HepG2 (cell line): ENCODE data around the gene OR2V2. TPM values are rescaled to one million over a fixed set of nuclear protein-coding genes. Genes with fewer than 3 reads are reported as not detected.

Source experiments
- EEA1 ChIP-seq: sonication (generic); formaldehyde crosslinking; IDR thresholded peaks from 2 replicates; pipeline ENCODE4 v1.5.1; 2020; ENCODE audit warnings: mild to moderate bottlenecking, missing genetic modification reagents, borderline replicate concordance
- FOXO1 ChIP-seq: sonication (generic); formaldehyde crosslinking; IDR thresholded peaks from 2 replicates; pipeline ENCODE4 v1.4.0; 2020; ENCODE audit warnings: missing genetic modification reagents
- FOXP4 ChIP-seq: sonication (generic); formaldehyde crosslinking; IDR thresholded peaks from 2 replicates; pipeline ENCODE4 v1.4.0; 2020; ENCODE audit warnings: missing genetic modification reagents
- GTF2F1 ChIP-seq: fragments of 150-350 bp; IDR thresholded peaks from 2 replicates; pipeline ENCODE4 v1.6.1; 2014; ENCODE audit warnings: low read length
- MZF1 ChIP-seq: sonication (generic); formaldehyde crosslinking; IDR thresholded peaks from 2 replicates; pipeline ENCODE4 v1.8.1; 2023; ENCODE audit warnings: mild to moderate bottlenecking, missing genetic modification reagents, borderline replicate concordance
- ZFP36L1 ChIP-seq: sonication (generic); formaldehyde crosslinking; IDR thresholded peaks from 2 replicates; pipeline ENCODE4 v1.8.0; 2022; ENCODE audit warnings: mild to moderate bottlenecking, missing genetic modification reagents, moderate library complexity
- ZNF180 ChIP-seq: sonication (generic); formaldehyde crosslinking; IDR thresholded peaks from 2 replicates; pipeline ENCODE4 v1.4.0; 2020; ENCODE audit warnings: low read depth, missing genetic modification reagents, borderline replicate concordance
- ZNF773 ChIP-seq: sonication (generic); formaldehyde crosslinking; IDR thresholded peaks from 2 replicates; pipeline ENCODE4 v1.4.0; 2020; ENCODE audit warnings: missing genetic modification reagents, borderline replicate concordance
- polyA plus RNA-seq, 8 experiments: library from polyadenylated mRNA; depleted of rRNA in 3 of 8; stranded (reverse) in 7 of 8; unstranded in 1 of 8; fragments of >200 nt; fragmentation: Illumina TruSeq in 4 of 8; extraction: Trizol in 4 of 8; gene quantifications; 2 replicates each; pipeline versions ENCODE4 v1.2.1 to v1.2.3, GENCODE V29; 2011 to 2016; ENCODE audit warnings: low read depth in 4 of 8, missing spikeins in 1 of 8, mixed read lengths in 1 of 8; ENCODE audit not compliant: insufficient read depth in 1 of 8
- total RNA-seq, 5 experiments: library from RNA; depleted of rRNA; stranded (reverse); fragments of >200 nt; fragmentation: Illumina TruSeq; extraction: Trizol; gene quantifications; 2 replicates each; pipeline ENCODE4 v1.2.3, GENCODE V29; 2016; ENCODE audit warnings: low read depth in 1 of 5
- TF ChIP-seq, protein P1 (sequence below): sonication (generic); formaldehyde crosslinking; IDR thresholded peaks from 2 replicates; pipeline ENCODE4 v1.8.1; 2023; ENCODE audit warnings: mild to moderate bottlenecking, missing genetic modification reagents
- TF ChIP-seq, protein P2 (sequence below): sonication (generic); formaldehyde crosslinking; IDR thresholded peaks from 2 replicates; pipeline ENCODE4 v1.5.0; 2020; ENCODE audit warnings: mild to moderate bottlenecking, missing genetic modification reagents

Gene OR2V2
- total and polyA plus RNA-seq, 2 of the 13 experiments (the other 11 are each of a cell fraction or from before 2014, with no cell fraction given) = not detected

DNA sequence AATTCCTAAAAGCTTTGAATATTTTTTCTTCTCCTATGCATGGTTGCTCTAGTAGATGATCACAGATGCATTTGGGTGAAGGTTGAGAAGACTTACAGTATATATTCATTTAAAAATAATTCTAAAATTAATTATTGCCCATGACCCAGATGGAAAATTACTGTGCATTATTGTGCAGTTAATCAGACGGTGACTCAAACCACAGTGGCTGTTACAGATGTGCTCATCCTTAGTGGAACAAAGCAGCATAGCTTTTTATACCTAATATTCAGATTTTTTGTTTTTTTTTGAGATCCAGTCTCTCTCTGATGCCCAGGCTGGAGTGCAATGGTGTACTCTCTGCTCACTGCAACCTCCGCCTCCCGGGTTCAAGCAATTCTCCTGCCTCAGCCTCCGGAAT is 27.1 kb upstream of the OR2V2 start (continued):
- no peak for TF ChIP-seq FOXP4 (CRISPR knock-in tag)
- TF ChIP-seq, protein P1, sequence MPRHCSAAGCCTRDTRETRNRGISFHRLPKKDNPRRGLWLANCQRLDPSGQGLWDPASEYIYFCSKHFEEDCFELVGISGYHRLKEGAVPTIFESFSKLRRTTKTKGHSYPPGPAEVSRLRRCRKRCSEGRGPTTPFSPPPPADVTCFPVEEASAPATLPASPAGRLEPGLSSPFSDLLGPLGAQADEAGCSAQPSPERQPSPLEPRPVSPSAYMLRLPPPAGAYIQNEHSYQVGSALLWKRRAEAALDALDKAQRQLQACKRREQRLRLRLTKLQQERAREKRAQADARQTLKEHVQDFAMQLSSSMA (CRISPR knock-in tag) = no peak
- TF ChIP-seq FOXO1 (CRISPR knock-in tag) = no peak
- TF ChIP-seq ZNF773 (CRISPR knock-in tag) = no peak
- no peak for TF ChIP-seq ZFP36L1
- TF ChIP-seq EEA1 (CRISPR knock-in tag) = no peak
- no peak for TF ChIP-seq GTF2F1
- no peak for TF ChIP-seq MZF1 (CRISPR knock-in tag)
- no peak for TF ChIP-seq ZNF180 (CRISPR knock-in tag)
- TF ChIP-seq, protein P2, sequence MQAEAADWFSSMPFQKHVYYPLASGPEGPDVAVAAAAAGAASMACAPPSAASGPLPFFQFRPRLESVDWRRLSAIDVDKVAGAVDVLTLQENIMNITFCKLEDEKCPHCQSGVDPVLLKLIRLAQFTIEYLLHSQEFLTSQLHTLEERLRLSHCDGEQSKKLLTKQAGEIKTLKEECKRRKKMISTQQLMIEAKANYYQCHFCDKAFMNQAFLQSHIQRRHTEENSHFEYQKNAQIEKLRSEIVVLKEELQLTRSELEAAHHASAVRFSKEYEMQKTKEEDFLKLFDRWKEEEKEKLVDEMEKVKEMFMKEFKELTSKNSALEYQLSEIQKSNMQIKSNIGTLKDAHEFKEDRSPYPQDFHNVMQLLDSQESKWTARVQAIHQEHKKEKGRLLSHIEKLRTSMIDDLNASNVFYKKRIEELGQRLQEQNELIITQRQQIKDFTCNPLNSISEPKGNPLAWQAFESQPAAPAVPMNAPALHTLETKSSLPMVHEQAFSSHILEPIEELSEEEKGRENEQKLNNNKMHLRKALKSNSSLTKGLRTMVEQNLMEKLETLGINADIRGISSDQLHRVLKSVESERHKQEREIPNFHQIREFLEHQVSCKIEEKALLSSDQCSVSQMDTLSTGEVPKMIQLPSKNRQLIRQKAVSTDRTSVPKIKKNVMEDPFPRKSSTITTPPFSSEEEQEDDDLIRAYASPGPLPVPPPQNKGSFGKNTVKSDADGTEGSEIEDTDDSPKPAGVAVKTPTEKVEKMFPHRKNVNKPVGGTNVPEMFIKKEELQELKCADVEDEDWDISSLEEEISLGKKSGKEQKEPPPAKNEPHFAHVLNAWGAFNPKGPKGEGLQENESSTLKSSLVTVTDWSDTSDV = no peak
- TF ChIP-seq, all 625 proteins: peak for 0
